Mesendoderm (in vitro differentiated cells): ENCODE data around the gene HIBADH.
A peak's percentile ranks its signal among the peaks of the same experiment; 100 is the strongest.

Experiments
- DNase-seq: peaks from one replicate; pipeline ENCODE4 v3.0.0; 2013
- H2AK5ac ChIP-seq: 2 replicates; pipeline ENCODE4 v1.6.1; 2013; ENCODE audit warnings: low read length, inconsistent platforms
- H2BK120ac ChIP-seq: 2 replicates; pipeline ENCODE4 v1.6.1; 2013; ENCODE audit warnings: low read depth, mild to moderate bottlenecking, low read length, moderate library complexity, mixed read lengths
- H2BK15ac ChIP-seq: replicated peaks from 2 replicates; pipeline ENCODE4 v1.6.1; 2013; ENCODE audit warnings: low read depth, mild to moderate bottlenecking, moderate library complexity
- H2BK5ac ChIP-seq: 2 replicates; pipeline ENCODE4 v1.6.1; 2013; ENCODE audit warnings: low read length, inconsistent platforms
- H3K18ac ChIP-seq: 2 replicates; pipeline ENCODE4 v1.6.1; 2013; ENCODE audit warnings: mild to moderate bottlenecking, low read length, mixed read lengths
- H3K23ac ChIP-seq: one replicate; pipeline ENCODE4 v1.6.1; 2013; ENCODE audit warnings: low read length
- H3K27ac ChIP-seq: 2 replicates; pipeline ENCODE4 v1.5.1; 2013; ENCODE audit warnings: low read depth, mild to moderate bottlenecking, inconsistent platforms, low read length, moderate library complexity
- H3K27me3 ChIP-seq: 2 replicates; pipeline ENCODE4 v1.6.1; 2013; ENCODE audit warnings: low read length, control low read depth, mild to moderate bottlenecking, inconsistent platforms; ENCODE audit not compliant: insufficient read depth, poor library complexity
- H3K36me3 ChIP-seq: 2 replicates; pipeline ENCODE4 v1.6.1; 2013; ENCODE audit warnings: low read length, inconsistent platforms; ENCODE audit not compliant: control insufficient read depth, insufficient read depth
- H3K4ac ChIP-seq: one replicate; pipeline ENCODE4 v1.6.1; 2013; ENCODE audit warnings: low read depth, mild to moderate bottlenecking, low read length, moderate library complexity
- H3K4me1 ChIP-seq: 2 replicates; pipeline ENCODE4 v1.6.1; 2013; ENCODE audit warnings: low read depth, low read length, inconsistent platforms; ENCODE audit not compliant: control insufficient read depth
- H3K4me2 ChIP-seq: 2 replicates; pipeline ENCODE4 v1.6.1; 2013; ENCODE audit warnings: low read length
- H3K4me3 ChIP-seq: 2 replicates; pipeline ENCODE4 v1.5.1; 2013; ENCODE audit warnings: mild to moderate bottlenecking, low read length
- H3K56ac ChIP-seq: one replicate; pipeline ENCODE4 v1.6.1; 2013; ENCODE audit warnings: low read length
- H3K79me1 ChIP-seq: 2 replicates; pipeline ENCODE4 v1.6.1; 2013; ENCODE audit warnings: low read length, inconsistent platforms
- H3K79me2 ChIP-seq: 2 replicates; pipeline ENCODE4 v1.6.1; 2013; ENCODE audit warnings: mild to moderate bottlenecking, low read length; ENCODE audit not compliant: control insufficient read depth, insufficient read depth
- H3K9ac ChIP-seq: 2 replicates; pipeline ENCODE4 v1.6.1; 2013; ENCODE audit warnings: low read length, inconsistent platforms
- H4K5ac ChIP-seq: one replicate; pipeline ENCODE4 v1.6.1; 2013; ENCODE audit warnings: low read length
- H4K8ac ChIP-seq: one replicate; pipeline ENCODE4 v1.6.1; 2013; ENCODE audit warnings: low read depth, mild to moderate bottlenecking, control low read depth, low read length, moderate library complexity
- WGBS: extraction: QIAGEN DNeasy Blood & Tissue Kit; methylation state at CpG from one replicate; pipeline ENCODE4 v1.1.7; 2013; ENCODE audit warnings: low lambda C conversion rate, missing lambda C conversion rate; ENCODE audit not compliant: insufficient coverage; ENCODE audit errors: extremely low coverage; 5-methylcytosine and 5-hydroxymethylcytosine counted together

The HIBADH gene

DNA sequence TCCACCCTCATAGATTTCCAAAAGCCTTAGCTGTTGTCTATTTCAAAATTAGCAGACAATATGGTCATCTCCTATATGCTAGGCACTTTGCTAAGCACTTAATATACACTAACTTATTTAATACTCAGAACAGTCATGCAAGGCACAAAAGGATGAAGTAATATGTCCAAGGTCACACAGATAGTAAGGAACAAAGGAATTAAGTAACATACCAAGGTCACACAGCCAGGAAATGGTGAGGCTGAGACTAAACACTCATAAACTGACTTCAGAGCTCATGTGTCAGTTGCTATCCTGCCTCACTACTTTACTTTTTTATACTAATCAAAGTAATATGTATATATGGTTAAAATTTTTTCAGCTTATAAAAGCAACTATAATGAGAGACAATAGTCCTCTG lies 23.6 kb upstream of the HIBADH start:
- Histone ChIP-seq H3K27ac (no peak overlapping the region), H2BK15ac (no peak overlapping the region), H2BK120ac (no peak overlapping the region), H3K9ac (no peak overlapping the region), H3K36me3 (no peaks in the 10 kb centered on the region), H3K56ac (no peak overlapping the region), H3K79me2 (no peaks in the 10 kb centered on the region), H4K8ac (no peak overlapping the region), H3K4me2 (no peak overlapping the region), H4K5ac (no peak overlapping the region), H3K18ac (no peak overlapping the region), H3K79me1 (no peaks in the 10 kb centered on the region), H3K23ac (no peak overlapping the region), H3K4me1 (no peaks in the 10 kb centered on the region), H3K27me3 (no peaks in the 10 kb centered on the region), H2AK5ac (no peak overlapping the region), H2BK5ac (no peak overlapping the region), H3K4ac (no peak overlapping the region), H3K4me3 (no peak overlapping the region)
- DNase-seq: no peak

DNA sequence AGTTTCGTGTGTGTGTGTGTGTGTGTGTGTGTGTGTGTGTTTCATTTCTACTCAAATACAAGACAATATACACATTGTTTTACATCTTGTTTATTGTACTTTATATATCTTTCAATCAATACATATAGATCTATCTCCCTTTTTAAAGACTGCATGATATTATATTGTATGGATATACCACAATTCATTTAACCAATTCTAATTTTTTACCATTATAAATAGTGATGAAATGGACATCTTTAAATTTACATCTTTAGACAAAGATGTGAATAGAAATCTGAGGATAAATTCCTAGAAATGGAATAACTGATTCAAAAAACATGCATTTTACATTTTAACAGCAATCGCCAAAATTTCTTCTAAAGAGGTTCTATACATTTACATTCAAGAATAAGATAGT lies 23.2 kb upstream of the HIBADH start:
- no peaks in the 10 kb centered on the region for H3K79me2 ChIP-seq
- no peak overlapping the region for H3K4me3 ChIP-seq
- H4K5ac ChIP-seq: no peak overlapping the region
- no peaks in the 10 kb centered on the region for H3K27me3 ChIP-seq
- DNase-seq: no peak
- H2BK120ac ChIP-seq: no peak overlapping the region
- no peak overlapping the region for H3K23ac ChIP-seq
- H3K27ac ChIP-seq: no peak overlapping the region
- no peak overlapping the region for H3K18ac ChIP-seq
- H2AK5ac ChIP-seq: no peak overlapping the region
- H2BK5ac ChIP-seq: no peak overlapping the region
- H4K8ac ChIP-seq: no peak overlapping the region
- no CpG with 5 or more reads among the region's 2 CpGs for WGBS
- H3K36me3 ChIP-seq: no peaks in the 10 kb centered on the region
- no peak overlapping the region for H2BK15ac ChIP-seq
- no peaks in the 10 kb centered on the region for H3K4me1 ChIP-seq
- H3K4me2 ChIP-seq: no peak overlapping the region
- no peaks in the 10 kb centered on the region for H3K79me1 ChIP-seq
- no peak overlapping the region for H3K9ac ChIP-seq
- H3K4ac ChIP-seq: no peak overlapping the region
- no peak overlapping the region for H3K56ac ChIP-seq

DNA sequence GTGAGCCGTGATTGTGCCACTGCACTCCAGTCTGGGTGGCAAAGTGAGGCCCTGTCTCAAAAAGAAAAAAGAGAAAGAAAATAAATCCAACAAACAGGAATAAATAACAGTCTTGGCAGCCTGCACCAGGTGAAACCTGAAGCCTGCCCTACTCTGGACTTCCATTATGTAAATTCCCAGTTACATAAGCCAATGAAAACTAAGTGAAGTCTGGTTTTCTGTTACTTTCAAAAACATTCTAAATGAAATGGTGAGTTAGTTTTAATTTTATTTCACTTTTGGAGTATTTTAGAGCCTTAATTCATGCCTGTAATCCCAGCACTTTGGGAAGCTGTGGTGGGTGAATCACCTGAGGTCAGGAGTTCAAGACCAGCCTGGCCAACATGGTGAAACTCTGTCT lies 22.5 kb upstream of the HIBADH start:
- DNase-seq: no peak

DNA sequence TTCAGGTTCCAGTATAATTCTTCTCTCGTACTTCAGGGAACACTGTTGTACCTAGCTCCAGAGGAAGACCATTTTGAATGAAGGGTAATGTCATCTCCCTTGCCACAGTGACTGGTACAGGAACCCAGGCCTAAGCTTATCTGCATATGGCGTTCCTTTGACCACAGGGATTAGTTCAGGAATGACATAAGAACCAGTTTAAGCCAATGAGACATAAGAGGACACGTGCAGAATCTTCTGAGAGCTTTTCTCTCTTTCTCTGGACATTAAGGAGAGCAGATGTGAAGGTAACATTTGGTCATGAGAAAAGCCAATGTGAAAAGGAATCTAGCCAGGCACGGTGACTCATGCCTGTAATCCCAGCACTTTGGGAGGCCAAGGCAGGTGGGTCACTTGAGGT lies 21.8 kb upstream of the HIBADH start:
- Histone ChIP-seq H3K27ac (no peak overlapping the region), H2BK120ac (no peak overlapping the region), H3K27me3 (no peaks in the 10 kb centered on the region), H2AK5ac (no peak overlapping the region), H2BK5ac (no peak overlapping the region), H3K18ac (no peak overlapping the region), H3K4ac (no peak overlapping the region), H3K79me2 (no peaks in the 10 kb centered on the region), H4K5ac (no peak overlapping the region), H3K56ac (no peak overlapping the region), H2BK15ac (no peak overlapping the region), H3K4me2 (no peak overlapping the region), H3K4me1 (no peaks in the 10 kb centered on the region), H3K36me3 (no peaks in the 10 kb centered on the region), H3K23ac (no peak overlapping the region), H4K8ac (no peak overlapping the region), H3K79me1 (no peaks in the 10 kb centered on the region), H3K4me3 (no peak overlapping the region), H3K9ac (no peak overlapping the region)
- no peak for DNase-seq
- WGBS: no CpG with 5 or more reads among the region's 4 CpGs

More for the DNA sequence above, 22.5 kb upstream of the HIBADH start:
- Histone ChIP-seq H3K36me3 (no peaks in the 10 kb centered on the region), H2BK120ac (no peak overlapping the region), H3K4me2 (no peak overlapping the region), H3K27me3 (no peaks in the 10 kb centered on the region), H3K56ac (no peak overlapping the region), H2AK5ac (no peak overlapping the region), H2BK15ac (no peak overlapping the region), H3K4me1 (no peaks in the 10 kb centered on the region), H3K9ac (no peak overlapping the region), H3K23ac (no peak overlapping the region), H3K4me3 (no peak overlapping the region), H4K8ac (no peak overlapping the region), H3K79me2 (no peaks in the 10 kb centered on the region), H3K27ac (no peak overlapping the region), H3K18ac (no peak overlapping the region), H3K4ac (no peak overlapping the region), H3K79me1 (no peaks in the 10 kb centered on the region), H4K5ac (no peak overlapping the region), H2BK5ac (no peak overlapping the region)
- WGBS: no CpG with 5 or more reads among the region's 1 CpG

DNA sequence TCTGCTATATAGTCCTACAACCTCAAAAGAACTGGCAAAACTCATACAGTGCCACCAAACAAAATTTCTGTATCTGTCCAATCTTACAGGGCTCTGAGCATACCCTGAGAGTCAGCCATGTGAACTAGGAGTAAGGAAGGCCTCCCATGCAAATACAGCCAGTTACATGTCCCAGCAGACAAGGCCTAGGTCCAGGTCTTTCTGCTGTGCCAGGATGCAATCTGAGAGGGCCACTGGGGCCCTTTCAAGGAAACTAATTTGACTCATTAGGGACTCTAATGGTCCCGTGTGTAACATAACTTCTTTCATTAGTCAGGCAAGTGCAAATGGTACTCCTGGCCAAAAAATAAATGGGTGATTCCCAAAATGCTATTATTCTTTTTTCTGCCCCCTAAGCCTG lies 17.9 kb upstream of the HIBADH start:
- Histone ChIP-seq H2BK15ac (no peak overlapping the region), H3K9ac (no peak overlapping the region), H3K56ac (no peak overlapping the region), H3K18ac (no peak overlapping the region), H3K4me1 (no peaks in the 10 kb centered on the region), H4K8ac (no peak overlapping the region), H3K4me2 (no peak overlapping the region), H3K27me3 (no peaks in the 10 kb centered on the region), H3K36me3 (no peaks in the 10 kb centered on the region), H3K27ac (no peak overlapping the region), H3K4me3 (no peak overlapping the region), H3K79me2 (no peaks in the 10 kb centered on the region), H4K5ac (no peak overlapping the region), H3K23ac (no peak overlapping the region), H2BK5ac (no peak overlapping the region), H2BK120ac (no peak overlapping the region), H3K79me1 (no peaks in the 10 kb centered on the region), H3K4ac (no peak overlapping the region), H2AK5ac (no peak overlapping the region)
- DNase-seq: no peak
- WGBS: no CpG with 5 or more reads among the region's 1 CpG

DNA sequence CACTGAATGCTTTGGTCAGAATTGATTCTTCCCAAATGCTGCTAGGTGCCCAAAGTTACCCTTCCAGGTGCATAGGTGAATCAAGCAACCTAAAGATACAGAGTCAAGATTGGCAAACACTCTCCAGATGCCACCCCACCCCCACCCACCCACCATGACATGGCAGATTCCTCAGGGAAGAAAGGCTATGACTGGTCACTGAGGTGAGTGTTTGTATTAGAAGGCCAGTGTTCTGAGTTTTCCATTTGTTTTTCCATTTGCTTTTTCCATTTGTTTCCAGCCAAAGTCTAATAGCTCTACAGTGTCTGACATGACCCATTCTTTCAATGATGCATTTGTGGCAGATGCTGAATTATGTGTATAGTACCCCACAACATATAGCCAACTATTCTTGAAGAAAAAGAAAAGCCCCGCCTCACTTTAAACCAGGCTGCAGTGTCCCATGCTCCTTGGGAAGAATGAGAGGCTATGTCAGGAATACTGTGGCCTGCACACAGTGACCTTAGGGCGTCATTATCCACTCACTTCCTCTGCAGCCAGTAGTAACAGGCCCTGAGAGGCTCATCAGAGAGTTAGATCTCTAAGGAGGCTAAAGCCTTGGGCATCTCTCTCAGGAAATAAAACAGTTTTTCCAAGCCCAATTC lies 16.1 kb upstream of the HIBADH start:
- no peak overlapping the region for H2BK5ac ChIP-seq
- H3K4me3 ChIP-seq: no peak overlapping the region
- no peak overlapping the region for H2BK15ac ChIP-seq
- H3K4me1 ChIP-seq: no peaks in the 10 kb centered on the region
- DNase-seq: no peak
- H3K9ac ChIP-seq: no peak overlapping the region
- no peaks in the 10 kb centered on the region for H3K27me3 ChIP-seq
- H3K4ac ChIP-seq: no peak overlapping the region
- H3K56ac ChIP-seq: no peak overlapping the region
- H4K5ac ChIP-seq: no peak overlapping the region
- no peak overlapping the region for H3K23ac ChIP-seq
- no CpG with 5 or more reads among the region's 2 CpGs for WGBS
- H2AK5ac ChIP-seq: no peak overlapping the region
- no peaks in the 10 kb centered on the region for H3K36me3 ChIP-seq
- peak overlapping the region; percentile 61 for H2BK120ac ChIP-seq
- no peak overlapping the region for H4K8ac ChIP-seq
- no peaks in the 10 kb centered on the region for H3K79me1 ChIP-seq
- H3K27ac ChIP-seq: no peak overlapping the region
- no peaks in the 10 kb centered on the region for H3K79me2 ChIP-seq
- no peak overlapping the region for H3K4me2 ChIP-seq
- H3K18ac ChIP-seq: no peak overlapping the region
